ENCODE measurements around the gene DCP2.

Gene DCP2

DNA sequence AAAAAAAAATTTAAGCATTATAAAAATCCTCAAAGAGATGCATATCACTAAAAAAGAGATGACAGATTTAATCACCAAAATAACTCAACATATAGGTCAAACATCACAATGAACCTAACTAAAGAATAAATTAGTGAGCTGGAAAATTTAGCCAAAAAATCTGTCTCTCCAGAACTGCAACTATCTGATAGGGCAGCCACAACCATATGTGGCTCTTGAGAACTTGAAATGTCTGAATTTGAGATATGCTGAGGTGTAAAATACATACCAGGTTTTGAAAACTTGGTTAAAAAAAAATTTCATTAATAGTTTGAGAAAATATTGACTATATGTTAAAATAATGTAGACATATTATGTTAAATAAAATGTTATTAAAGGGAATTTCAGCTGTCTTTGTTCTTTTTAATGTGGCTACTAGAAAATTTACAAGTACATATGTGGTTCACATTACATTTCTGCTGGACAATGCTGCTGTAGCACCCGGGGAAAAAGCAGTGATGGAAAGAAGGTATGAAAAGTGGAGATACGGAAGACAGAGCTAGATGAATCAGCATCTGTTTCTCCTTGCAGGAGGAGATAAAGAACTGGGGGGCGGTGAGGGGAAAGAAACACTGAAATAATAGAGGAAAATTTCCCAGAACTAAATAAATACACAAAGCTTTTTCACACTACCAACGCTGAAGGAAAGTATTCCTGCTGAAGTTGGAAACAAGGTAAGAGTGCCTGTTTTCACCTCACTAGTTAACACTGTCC, 66.1 kb downstream of the DCP2 start:
- TF ChIP-seq, protein P1, sequence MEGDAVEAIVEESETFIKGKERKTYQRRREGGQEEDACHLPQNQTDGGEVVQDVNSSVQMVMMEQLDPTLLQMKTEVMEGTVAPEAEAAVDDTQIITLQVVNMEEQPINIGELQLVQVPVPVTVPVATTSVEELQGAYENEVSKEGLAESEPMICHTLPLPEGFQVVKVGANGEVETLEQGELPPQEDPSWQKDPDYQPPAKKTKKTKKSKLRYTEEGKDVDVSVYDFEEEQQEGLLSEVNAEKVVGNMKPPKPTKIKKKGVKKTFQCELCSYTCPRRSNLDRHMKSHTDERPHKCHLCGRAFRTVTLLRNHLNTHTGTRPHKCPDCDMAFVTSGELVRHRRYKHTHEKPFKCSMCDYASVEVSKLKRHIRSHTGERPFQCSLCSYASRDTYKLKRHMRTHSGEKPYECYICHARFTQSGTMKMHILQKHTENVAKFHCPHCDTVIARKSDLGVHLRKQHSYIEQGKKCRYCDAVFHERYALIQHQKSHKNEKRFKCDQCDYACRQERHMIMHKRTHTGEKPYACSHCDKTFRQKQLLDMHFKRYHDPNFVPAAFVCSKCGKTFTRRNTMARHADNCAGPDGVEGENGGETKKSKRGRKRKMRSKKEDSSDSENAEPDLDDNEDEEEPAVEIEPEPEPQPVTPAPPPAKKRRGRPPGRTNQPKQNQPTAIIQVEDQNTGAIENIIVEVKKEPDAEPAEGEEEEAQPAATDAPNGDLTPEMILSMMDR (IDR thresholded peaks at IDR 0.05; ENCODE audit: insufficient read depth, low read length, missing control alignments): no peak
- POLR2A ChIA-PET: no interaction called here

DNA sequence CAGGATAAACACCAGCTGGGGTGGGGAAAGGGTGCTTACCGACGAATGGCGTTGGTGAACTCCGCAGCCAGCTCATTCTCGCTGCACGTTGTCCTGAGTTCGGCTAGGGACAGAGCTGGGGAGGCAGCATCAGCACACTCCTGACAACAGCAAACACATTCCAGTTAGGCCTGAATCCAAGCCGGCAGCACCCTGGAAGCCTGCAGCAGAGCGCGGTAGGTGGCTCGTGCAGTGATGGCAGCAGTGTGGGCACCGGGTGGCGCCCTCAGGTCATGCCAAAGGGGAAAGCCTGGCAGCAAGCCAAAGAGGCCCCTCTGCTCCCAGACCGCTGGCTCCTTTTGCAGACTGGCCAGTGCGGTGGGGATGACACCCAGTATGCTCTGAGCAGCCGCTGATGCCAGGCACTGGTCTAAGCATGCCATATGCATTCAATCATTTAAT, 66.9 kb downstream of the DCP2 start:
- no peak overlapping the region for H3K4me3 ChIP-seq (ENCODE audit: low read depth, low read length)
- ChIA-PET POLR2A (no interaction called here), CTCF (no interaction called here)
- DNase-seq (ENCODE audit: low read depth, low spot score): no peak
- TF ChIP-seq, protein P1 (IDR thresholded peaks at IDR 0.05; ENCODE audit: insufficient read depth, low read length, missing control alignments): peak; percentile 21

More for the DNA sequence above, 66.1 kb downstream of the DCP2 start:
- no peak overlapping the region for H3K4me3 ChIP-seq (ENCODE audit: low read depth, low read length)
- no peak for DNase-seq (ENCODE audit: low read depth, low spot score)
- CTCF ChIA-PET: interaction anchor here (1.1 kb wide), 1 partner anchor 337 kb away, joined by 3 read pairs; no protein-coding TSS in a partner anchor

DNA sequence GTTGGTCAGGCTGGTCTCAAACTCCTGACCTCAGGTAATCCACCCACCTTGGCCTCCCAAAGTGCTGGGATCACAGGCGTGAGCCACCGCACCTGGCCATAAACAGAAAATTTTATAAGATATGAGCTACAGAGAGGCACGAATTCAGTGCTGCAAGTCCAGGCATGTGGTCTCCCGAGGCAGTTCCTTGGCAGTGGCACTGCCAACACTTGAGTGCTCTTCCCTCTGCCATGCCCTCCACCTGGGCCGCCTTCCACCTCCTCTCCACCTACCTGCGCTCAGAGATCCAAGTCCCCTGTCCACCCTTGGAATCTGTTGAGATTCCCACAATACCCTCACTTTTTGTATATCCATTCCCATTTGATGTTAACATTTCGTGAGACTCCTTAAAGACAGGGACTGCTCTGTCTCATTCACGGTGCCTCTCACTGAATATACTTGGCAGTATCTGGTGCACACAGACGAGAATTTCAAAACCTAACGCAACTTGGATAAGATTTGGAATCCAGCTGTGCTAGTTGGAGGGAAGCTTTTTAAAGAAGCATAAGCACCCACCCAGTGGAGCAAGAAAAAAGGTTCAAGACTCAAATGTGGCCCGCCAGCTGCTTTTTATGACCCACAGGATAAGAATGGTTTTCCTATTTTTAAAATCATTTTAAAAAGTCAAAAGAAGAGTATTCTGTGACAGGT, 68.3 kb downstream of the DCP2 start:
- no peak overlapping the region for H3K4me3 ChIP-seq (ENCODE audit: low read depth, low read length)
- no peak for DNase-seq (ENCODE audit: low read depth, low spot score)
- POLR2A ChIA-PET: no interaction called here
- CTCF ChIA-PET: interaction anchor here (1.0 to 1.4 kb wide), 2 partner anchors 49 to 285 kb away, joined by 3 read pairs; no protein-coding TSS in a partner anchor
- TF ChIP-seq, protein P1 (IDR thresholded peaks at IDR 0.05; ENCODE audit: insufficient read depth, low read length, missing control alignments): no peak

DNA sequence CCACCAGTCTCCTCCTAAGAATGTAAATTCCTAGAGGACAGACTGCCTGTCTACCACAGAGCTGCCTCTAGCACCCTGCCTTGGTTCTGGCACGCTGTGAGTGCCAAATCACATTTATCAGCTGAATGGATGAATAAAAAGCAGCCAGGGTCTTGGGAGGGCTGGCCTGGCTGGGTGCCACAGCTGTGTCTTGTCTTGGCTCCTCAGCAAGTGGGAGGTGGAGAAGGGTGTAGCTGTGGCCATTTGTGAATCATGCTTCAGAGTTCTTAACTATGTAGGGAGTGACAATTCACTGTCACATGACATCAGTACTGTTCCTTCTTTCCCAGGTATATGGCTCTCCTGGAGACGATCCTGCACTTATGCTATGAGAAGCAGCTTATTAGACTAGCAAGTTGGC, 70.6 kb downstream of the DCP2 start:
- TF ChIP-seq, protein P1 (IDR thresholded peaks at IDR 0.05; ENCODE audit: insufficient read depth, low read length, missing control alignments): no peak
- DNase-seq (ENCODE audit: low read depth, low spot score): no peak
- H3K4me3 ChIP-seq (ENCODE audit: low read depth, low read length): no peak overlapping the region
- ChIA-PET CTCF (interaction anchor here (1.1 kb wide), 1 partner anchor 14 kb away, joined by 3 read pairs; no protein-coding TSS in a partner anchor), POLR2A (interaction anchor here (1.1 kb wide), 1 partner anchor 12 kb away, joined by 3 read pairs; no protein-coding TSS in a partner anchor)

DNA sequence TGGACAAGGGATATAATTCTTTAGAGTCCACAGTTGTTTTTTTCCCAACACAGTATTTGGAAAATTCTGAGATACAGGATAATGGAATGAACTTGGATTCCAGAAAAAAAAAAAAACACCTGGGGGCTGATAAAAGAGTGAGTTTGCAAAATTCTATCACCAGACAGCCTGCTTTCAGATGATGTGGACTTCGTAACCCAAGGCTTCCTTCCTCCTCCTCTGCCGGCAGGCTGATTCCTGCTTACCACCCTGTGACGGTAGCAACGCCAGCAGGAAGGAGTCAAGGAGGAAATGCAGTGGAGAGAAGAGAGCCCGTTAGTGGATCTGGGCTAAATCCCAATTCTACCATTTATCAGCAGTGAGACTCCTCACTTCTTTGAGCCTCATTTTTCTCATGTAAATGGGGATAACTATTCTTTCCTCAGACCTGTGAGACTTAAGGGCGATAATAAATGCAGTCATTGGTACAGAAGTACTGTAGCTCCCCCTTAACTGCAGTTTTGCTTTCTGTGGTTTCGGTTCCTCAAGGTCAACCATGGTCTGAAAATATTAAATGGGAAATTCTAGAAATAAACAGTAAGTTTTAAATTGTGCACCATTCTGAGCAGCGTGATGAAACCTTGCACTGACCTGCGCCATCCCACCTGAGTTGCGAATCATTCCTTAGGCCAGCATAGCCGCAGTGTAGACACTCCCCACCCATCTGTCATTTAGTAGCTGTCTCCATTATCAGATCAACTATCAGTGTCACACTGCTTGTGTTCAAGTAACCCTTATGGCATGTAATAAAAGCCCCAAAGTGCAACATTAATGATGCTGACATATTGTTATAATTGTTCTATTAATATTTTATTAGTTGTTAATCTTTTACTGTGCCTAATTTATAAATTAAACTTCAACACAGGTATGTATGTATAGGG, 71.4 kb downstream of the DCP2 start:
- DNase-seq (ENCODE audit: low read depth, low spot score): no peak
- TF ChIP-seq, protein P1 (IDR thresholded peaks at IDR 0.05; ENCODE audit: insufficient read depth, low read length, missing control alignments): no peak
- ChIA-PET POLR2A (no interaction called here), CTCF (interaction anchor here (1.1 kb wide), 1 partner anchor 14 kb away, joined by 3 read pairs; no protein-coding TSS in a partner anchor)
- no peak overlapping the region for H3K4me3 ChIP-seq (ENCODE audit: low read depth, low read length)

Measured in AG04449 (cell line).